Effector CD4-positive, alpha-beta T cell (primary cell): ENCODE measurements around the gene PPP1R3E.
A peak's percentile ranks its signal among the peaks of the same experiment; 100 is the strongest.
"Not testable (repeated sequence)": the region's sequence is repeated elsewhere in the genome, so short reads cannot be mapped to it uniquely, and the experiment has no call there.

Experiments
- DNase-seq: peaks from one replicate; pipeline ENCODE4 v3.0.0-alpha.2; 2020

Gene PPP1R3E

DNA sequence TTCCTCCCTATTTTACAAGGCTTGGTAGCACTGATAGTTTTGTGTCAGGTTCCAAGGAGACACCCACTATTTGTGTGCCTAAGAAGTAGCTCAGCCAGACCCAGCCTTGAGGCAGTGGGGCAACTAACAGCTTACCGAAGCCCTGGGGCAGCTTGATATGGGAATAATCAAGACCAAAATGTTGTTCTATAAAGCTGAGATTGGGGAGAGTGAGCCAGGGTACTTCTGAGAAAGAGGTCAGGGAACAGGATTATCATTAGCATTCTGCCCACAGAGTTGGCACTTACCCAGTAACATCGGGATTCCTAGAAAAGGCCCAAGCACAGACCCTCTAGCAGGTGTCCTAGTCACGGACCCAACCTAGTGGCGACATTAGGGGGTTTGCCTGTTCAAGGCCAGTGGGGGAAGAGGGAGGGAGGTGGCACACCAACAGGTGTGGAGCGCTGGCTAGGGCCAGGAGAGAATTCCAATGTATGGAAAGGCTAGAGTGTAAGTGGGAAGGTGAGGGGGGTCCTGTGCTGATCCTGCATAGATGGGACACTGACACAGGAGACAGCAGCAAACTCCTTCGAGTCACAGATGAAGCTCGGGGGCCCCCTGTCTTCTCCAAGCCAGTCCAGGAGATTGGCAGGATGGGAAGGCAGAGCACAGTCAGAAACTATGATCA, 4.9 kb downstream of the PPP1R3E start:
- no peak for DNase-seq

DNA sequence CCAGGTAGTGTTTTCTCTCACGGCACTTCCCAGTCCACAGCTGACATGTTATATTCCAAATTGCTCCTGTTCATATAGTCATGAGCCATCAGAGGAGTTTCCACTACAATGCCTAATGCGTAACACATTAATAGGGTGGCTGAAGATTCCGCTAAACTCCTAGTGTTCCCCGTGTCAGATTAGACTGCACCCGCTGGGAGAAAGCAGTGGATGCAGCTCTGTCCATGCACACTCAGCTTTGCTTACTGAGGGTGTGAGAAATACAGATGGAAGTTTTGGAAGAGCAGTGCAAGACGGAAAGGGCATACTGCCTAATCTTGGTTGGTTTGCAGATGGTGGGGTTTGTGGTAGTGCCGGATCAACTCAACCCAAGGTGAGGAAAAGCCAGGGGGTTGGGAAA, 5.6 kb downstream of the PPP1R3E start:
- no peak for DNase-seq

DNA sequence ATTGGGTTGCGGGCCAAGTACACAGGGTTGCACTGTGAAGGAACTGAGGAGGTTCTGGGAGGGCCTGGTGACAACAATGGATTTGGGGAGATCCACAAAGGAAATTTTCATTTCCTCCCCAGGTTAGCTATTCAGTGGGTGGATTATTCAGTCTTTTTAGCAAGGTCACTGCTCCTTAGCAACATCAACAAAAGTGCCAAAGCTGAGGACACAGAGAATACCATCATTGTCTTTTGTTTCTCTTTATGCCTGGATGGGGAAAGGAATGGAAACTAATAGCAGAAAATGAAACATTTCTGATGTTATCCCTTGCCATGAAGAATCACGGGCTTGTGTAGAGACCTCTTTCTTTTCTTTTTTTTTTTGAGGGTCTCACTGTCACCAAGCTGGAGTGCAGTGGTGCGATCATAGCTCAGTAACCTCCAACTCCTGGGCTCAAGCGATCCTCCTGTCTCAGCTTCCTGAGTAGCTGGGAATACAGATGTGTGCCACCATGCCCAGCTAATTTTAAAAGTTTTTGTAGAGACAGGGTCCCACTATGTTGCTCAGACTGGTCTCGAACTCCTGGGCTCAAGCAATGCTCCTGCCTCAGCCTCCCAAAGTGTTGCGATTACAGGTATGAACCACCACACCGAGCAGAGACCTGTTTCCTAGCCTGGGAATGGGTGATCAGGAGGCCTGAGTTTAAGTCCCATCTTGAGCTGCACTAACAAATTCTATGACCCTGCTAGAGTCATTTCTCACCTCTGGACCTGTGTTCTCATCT, 6.5 kb downstream of the PPP1R3E start:
- no peak for DNase-seq

DNA sequence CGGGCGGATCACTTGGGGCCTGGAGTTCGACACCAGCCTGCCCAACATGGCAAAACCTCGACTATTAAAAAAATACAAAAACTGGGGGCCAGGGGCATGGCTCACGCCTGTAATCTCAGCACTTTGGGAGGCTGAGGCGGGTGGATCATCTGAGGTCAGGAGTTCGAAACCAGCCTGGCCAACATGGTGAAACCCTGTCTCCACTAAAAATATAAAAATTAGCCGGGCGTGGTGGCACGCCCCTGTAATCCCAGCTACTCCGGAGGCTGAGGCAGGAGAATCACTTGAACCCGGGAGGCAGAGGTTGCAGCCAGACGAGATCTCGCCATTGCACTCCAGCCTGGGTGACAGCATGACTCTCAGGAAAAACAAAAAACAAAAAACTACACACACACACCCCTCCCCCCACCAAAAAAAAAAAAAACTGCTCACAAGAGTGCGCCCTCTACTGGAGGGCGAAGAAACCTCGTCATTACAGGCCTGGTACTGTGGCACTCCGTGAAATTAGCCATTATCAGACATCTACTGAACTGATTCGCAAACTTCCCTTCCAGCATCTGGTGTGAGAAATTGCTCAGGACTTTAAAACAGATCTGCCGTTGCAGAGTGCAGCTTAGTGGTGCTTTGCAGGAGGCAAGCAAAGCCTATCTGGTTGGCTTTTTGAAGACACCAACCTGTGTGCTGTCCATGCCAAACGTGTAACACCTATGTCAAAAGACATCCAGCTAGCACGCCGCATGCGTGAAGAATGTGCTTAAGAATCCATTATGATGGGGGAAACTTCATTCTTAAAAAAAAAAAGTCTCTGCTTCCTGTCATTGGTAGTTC, 7.7 kb downstream of the PPP1R3E start:
- peak; percentile 40 for DNase-seq

DNA sequence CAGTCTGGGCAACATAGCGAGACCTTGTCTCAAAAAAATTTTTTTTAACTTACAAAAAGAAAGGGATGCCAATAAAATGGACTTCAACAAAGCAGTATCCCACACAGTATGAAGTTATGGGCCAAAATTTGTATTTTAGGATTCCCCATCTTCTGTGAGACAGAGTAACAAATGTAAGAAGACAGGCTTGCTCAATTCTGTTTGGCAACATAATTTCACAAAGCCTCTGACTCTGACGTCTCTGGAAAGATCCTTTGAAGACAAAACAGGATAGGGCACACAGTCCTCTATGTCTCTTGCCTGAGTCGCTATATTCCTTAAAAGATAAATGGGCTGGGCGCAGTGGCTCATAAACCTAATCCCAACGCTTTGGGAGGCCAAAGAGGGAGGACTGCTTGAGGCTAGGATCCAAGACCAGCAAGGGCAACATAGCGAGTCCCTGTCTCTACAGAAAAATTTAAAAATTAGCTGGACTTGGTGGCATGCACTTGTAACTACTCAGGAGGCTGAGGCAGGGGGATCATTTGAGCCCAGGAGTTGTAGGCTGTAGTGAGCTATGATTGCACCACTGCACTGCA, 15.7 kb downstream of the PPP1R3E start:
- no peak for DNase-seq

DNA sequence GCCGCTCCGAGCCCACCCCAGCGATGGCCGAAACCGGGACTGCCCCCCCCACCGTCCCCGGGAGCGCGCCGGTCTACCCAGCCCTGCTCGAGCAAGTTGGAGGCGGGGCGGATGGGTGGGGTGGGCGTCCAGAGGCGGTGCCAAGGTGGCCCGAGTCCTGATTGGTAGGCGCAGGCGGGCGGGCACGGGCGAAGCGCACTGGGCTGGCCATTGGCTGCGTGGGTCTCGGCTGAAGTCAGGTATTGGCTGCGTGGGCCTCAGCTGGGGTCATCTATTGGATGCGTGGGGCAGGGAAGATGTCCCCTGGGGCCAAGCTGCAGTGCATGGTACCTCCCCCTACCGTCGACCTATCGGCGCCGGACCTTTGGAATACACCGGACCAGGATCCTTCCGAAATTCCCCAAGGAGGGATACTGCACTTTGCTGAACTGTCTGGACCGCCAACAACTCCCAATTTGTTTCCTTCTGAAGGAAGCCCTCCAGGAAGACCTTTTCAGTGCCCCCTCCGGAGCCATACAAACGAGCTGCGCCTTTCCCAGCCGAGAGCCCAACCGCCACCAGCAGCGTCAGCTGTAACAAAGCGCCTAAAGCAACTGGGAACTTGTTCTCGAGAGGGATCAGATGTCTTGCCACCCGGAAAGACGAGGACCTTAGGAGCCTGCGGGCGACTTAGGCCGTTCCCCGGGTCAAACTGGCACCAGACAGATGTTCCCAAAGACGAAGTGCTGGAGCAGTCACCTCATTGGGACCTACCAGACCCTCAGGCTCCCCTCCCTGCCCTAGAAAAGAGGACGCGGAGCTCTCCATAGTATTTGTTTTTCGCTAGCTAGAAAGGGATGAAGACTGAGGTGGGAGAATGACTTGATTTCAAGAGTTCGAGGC, 16.4 kb downstream of the PPP1R3E start, which contains the start of gene HOMEZ:
Gene HOMEZ, minus strand, starts transcription at position 113 of the 882 bp plus-strand sequence. CDS start 180 bp downstream, outside the sequence.
- peak; percentile 96 for DNase-seq

DNA sequence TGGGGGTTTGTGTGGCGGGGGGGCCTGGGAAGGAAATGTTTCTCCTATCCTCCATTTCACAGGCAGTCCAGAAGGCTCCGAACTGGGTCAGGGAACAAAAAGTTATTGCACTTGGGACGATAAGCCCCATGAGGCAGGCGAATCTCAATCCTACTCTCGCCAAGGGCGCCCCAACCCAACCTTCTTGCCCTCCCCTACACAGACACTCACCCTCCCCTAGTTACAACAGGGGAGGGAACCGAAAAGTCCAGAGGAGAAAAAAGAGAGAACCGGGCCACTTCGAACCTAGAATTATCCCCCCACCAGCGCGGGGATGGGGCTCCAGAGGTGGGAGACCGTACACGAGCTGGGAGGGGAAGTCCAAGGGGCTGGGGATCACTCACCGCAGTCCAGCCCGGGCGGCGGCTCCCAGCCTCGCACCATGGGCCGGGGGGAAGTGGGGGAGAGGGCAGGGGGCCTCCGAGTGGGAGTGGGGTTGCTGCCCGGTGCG, 17.1 kb downstream of the PPP1R3E start:
- no peak for DNase-seq

DNA sequence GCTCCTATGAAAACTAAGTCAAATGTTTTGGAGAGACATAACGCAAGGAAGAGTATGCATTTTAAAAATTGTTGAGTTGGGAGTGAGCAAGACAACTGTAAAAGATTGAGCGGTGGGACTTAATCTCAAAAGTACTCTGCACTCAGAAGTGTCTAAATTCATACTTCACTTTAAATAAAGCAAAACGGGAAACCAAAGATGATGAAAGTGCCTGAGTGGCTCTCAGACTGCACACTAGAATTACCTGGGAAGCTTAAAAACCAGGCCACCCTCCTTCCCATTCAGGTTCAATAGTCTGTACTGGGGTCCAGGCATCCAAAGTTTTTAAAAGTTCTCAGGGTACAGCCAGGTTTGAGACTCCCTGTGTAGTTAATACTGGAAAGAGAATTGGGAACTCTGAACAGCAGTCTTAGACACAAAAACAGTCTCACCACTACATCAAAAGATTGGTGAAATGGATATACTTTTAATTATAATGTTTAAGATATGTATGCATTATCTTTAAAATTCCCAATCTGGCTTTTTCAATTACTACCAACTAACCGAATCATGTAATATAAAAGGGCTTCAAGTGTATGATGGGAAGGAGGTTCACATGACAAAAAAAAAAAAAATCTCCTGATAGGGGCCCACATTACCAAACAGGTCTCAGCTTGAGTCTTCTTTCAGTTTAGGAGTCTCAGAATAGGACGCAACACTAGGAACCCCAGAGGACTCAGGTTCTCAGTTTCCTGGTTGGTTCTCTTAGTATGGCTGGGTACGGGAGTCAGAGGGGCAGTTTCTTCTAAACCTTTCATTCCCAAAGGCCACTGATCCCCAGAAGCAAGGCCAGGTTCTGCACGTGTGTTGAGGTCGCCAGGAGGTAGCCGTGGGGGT, 17.8 kb downstream of the PPP1R3E start:
- no peak for DNase-seq

DNA sequence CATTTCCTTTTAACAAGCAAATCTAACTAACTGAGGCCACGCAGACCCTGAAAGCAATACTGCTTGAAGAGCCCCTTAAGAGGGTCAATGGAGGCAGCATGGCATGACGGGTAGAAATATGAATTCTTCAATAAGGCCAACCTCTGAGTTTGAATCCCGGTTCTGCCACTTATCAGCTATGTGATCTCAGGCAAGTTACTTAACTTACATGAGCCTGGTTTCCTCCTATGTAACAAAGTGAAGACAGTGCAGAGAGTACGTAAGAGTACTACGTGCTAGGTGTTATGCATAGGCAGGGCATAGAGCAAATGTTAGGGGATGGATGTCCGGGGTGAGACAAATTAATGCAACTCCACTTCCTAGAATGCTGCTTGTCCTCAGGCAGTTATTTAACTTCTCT, 21.4 kb downstream of the PPP1R3E start:
- no peak for DNase-seq

DNA sequence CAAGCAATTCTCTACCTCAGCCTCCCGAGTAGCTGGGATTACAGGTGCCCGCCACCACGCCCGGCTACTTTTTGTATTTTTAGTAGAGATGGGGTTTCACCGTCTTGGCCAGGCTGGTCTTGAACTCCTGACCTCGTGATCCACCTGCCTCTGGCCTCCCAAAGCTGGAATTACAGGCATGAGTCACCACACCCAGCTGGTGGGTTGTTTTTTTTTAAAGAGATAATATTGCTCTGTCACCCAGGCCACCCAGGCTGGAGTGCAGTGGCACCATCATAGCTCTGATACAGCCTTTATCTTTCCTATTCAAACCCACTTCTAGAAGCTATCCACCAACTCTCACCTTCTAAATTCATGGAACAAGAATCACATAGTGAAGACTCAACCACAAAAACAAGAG, 24.7 kb downstream of the PPP1R3E start:
- not testable (repeated sequence) for DNase-seq

DNA sequence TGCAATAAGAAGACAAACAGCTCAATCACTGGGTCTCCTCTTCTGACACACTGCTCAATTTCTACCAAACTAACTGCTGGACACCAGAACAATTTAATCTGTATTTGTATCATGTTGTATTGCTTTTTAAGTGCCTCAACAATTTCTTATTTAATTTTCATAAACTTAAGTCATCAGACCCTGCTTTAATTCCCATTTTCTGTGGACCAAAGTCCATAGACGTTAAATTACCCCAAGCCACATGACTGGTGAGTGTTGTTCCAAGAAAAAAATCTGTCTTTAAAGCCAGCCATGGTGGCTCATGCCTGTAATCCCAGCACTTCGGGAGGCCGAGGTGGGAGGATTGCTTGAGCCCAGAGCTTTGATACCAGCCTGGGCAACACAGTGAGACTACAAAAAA, 25.5 kb downstream of the PPP1R3E start:
- DNase-seq = no peak

DNA sequence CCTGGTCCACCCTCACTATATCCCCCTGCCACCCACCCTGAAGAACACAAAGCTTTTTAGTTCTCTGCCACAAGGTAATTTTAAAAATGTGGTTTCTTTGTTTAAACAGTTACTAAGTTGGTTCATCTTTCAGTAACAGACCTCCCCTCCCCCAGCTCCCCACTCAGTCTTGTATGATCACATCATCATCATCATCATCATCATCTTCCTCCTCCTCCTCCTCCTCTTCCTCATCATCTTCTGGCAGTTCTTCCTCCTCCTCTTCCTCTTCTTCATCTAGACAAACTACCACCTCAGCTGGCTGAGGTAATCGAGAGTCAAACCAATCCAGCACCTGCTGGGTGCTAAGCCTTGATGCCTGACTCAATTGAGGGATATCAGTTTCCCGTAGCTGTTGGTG, 27.2 kb downstream of the PPP1R3E start:
- no peak for DNase-seq

DNA sequence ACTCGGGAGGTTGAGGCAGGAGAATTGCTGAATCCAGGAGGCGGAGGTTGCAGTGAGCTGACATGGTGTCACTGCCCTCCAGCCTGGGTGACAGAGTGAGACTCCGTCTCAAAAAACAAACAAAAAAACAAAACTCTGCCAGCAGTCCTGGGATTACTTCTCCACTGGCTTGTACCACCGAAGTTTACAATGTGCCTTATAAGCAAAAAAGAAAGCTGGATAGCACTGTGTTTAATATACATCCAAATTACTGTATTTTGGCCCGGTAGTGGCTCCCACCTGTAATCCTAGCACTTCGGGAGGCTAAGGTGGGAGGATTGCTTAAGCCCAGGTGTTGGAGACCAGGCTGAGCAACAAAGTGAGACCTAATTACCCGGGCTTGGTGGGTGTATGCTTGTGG, 33.5 kb downstream of the PPP1R3E start:
- no peak for DNase-seq

DNA sequence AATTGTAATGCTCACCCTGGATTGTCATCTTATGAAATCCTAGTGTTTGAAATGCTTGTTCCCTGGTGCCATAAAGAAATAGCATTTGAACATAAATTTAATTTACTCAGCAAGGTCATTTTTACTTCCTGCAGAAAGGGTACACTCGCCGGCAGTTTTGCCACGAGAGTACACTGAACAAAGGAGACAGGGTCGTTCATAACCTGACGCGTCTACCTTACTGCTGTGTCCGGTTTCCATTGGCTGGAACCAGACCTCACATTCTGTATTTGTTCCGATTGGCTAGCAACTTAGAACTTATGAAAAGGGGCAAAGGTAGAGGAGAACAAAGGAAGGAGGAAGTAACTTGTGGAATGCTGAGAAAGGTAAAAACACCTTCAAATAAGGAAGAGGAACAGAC, 41.8 kb downstream of the PPP1R3E start:
- not testable (repeated sequence) for DNase-seq

DNA sequence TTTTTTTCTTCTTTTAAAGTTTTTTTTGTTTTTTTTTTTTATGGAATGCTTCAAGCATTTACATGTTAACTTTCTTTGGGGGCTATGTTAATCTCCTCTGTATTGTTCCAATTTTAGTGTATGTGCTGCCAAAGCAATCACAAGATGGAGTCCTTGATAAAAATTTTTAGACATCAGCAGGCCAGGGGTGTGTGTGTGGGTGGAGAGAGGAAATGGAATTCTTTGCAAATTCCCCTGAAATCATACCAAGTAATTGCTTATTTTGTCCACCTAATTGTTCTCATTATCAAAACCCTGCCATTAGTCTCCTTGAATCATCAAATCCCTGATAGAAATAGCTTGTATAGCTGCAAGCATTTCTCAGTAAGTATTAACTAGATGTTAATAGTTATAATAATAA, 43.2 kb downstream of the PPP1R3E start:
- DNase-seq = no peak

DNA sequence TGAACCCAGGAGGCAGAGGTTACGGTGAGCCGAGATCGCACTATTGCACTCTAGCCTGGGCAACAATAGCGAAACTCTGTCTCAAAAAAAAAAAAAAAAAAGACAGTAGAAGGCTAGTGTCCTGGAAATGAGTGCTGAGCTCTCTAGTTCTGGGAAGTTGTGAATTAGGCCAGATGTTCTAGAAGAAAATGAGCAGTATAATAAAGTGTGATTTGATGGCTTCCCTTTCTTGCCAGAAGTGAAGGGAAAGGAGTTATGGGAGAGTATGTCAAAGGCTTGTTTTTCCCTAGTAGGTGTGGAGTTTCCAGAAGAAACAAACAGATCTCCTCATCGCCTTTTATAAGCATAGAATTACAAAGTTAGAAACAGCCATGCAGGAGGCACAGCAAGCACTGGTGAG, 44.4 kb downstream of the PPP1R3E start:
- DNase-seq = no peak

DNA sequence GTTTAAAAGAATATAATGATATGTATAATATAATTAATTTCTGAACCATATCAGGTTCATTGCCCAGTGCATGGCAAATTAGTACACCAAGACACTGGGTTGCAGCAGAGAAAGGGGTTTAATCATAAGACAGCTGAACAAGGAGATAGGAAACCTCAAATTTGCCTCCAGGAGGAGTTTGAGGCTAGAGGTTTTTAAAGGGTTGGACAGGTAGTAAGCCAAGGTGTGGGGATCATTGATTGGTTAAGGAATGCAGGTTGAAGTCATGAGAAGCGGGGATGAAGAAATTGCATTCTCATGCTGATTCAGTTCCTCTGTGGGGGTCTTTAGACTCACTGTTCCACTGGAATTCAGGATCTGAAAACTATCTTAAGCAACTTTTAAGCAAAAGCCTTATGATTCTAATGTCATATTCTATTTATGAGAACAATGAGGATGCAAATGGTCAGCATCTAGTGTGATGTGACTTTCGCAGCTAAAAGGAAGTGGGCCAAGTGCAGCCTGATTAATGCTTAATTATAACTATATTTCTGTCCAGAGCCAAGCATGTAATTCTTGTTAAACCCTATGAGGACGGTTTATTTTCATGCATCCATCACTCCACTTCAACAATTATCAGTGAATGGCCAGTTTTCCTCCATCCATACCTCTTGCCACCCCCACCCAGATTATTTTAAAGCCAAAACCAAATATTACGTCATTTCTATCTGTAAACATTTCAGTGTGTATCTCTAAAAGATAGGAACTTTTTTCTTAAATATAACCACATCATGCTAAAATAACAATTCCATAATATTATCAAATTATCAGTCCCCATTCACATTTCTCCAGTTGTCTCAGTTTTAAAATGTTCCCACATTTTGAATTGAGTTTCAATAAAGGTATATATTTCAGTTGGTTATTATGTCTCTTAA, 50.0 kb downstream of the PPP1R3E start:
- DNase-seq = no peak

DNA sequence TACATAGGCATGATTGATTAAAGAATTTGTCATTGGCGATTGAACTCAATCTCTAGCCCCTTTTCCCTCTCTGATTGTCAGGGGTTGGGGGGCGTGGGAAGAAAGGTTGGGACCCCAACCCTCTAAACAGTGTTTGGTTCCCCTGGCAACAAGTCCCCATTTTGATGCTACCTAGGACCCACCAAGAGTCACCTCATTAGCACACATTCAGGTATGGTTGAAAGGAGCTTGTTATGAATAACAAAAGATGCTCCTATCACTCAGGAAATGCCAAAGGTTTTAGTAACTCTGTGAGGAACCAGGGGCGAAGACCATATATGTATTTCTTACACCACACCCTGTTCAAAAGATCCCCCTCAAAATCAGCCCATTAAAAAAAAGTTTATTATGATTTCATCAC, 50.7 kb downstream of the PPP1R3E start:
- no peak for DNase-seq

DNA sequence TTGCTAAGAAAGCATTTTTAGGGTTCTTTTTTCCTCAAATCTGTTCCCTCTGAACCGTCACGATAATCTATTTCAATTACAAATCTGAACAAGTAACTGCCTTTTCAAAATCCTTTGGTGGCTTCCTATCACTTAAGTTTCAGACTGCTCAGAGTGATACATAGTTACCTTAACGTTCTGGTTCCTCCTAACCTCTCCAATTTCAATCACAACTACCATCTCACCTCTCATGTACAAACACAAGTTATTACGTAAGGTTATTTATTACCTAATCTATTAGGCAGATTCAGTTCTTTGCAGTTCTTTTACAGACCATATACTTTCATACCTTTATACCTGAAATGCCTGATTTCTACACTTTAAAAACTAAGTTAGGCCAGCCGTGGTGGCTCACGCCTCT, 52.8 kb downstream of the PPP1R3E start:
- no peak for DNase-seq

DNA sequence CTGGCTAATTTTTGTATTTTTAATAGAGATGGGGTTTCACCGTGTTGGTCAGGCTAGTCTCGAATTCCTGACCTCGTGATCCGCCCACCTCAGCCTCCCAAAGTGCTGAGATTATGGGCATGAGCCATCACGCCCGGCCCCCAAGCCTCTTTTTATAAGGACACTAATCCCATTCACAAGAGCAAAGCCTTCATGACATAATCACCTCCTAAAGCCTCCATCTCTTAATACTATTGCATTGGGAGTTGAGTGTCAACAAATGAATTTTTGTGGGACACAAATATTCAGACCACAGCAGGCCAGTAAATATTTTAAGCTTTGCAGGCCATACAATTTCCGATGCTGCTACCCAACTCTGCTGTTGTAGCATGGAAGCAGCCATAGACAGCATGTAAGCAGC, 54.1 kb downstream of the PPP1R3E start:
- DNase-seq = no peak
